HepG2 (cell line): Measurements from ENCODE around the gene PPME1. TPM values are rescaled to one million over a fixed set of nuclear protein-coding genes. Genes with fewer than 3 reads are reported as not detected.

Source experiments
- ATAC-seq: fragments of 200-7000 bp; cut with Tn5 transposase; 3 replicates; pipeline ENCODE4 v1.9.1; 2020; ENCODE audit warnings: mild to moderate bottlenecking, moderate library complexity
- BruUV-seq: library from RNA; stranded (reverse); fragments of 400-500 nt; replicated peaks from 2 replicates; lab custom pipeline; 2021; lab: Mats Ljungman, UMichigan
- CTCF ChIA-PET: fragments of 300-600 bp; formaldehyde crosslinking; extraction: SDS; loops from one replicate; lab custom pipeline; 2021; ENCODE audit warnings: low total read pairs, inconsistent platforms, low intra/inter-chr PET ratio; lab: Yijun Ruan, JAX
- POLR2A ChIA-PET: fragments of 350-600 bp; sonication (Branson Sonifier 250); formaldehyde crosslinking; loops from one replicate; lab custom pipeline; 2020; ENCODE audit warnings: antibody characterized with exemption, inconsistent platforms; lab: Yijun Ruan, JAX
- DNase-seq: peaks from one replicate; pipeline ENCODE4 v3.0.0-alpha.2; 2015; ENCODE audit warnings: low spot score
- FAIRE-seq: peaks from 3 replicates; lab custom pipeline; 2011; peaks lifted over from hg19 to GRCh38; lab: Jason Lieb, UNC
- H2AFZ ChIP-seq: one replicate; pipeline ENCODE4 v1.6.1; 2011; ENCODE audit warnings: low read length, inconsistent platforms
- H3K27ac ChIP-seq: fragments of 300-600 bp; 3 replicates; pipeline ENCODE4 v1.8.0; 2011; ENCODE audit warnings: mixed run types, mild to moderate bottlenecking, mixed read lengths, low read length, inconsistent platforms; ENCODE audit not compliant: insufficient read depth; ENCODE audit errors: extremely low read length
- H3K27me3 ChIP-seq, 2 experiments: fragments of 200-600 bp in 1 of 2; 2 replicates in 1 of 2; 3 replicates in 1 of 2; pipeline versions ENCODE4 v1.6.0 to v1.8.0; 2011; ENCODE audit warnings: low read length in 2 of 2, mild to moderate bottlenecking in 2 of 2, moderate library complexity in 2 of 2, inconsistent platforms in 1 of 2; ENCODE audit not compliant: insufficient read depth in 2 of 2, control insufficient read depth in 1 of 2
- H3K36me3 ChIP-seq, 2 experiments: fragments of 200-600 bp in 1 of 2; replicated peaks in 1 of 2; 2 replicates in 1 of 2; 3 replicates in 1 of 2; pipeline versions ENCODE4 v1.5.1 to v1.8.0; 2011; ENCODE audit warnings: low read length in 2 of 2, inconsistent platforms in 1 of 2; ENCODE audit not compliant: insufficient read depth in 2 of 2, control insufficient read depth in 1 of 2
- H3K4me1 ChIP-seq: 2 replicates; pipeline ENCODE4 v1.5.1; 2012; ENCODE audit warnings: low read length, inconsistent platforms; ENCODE audit not compliant: insufficient read depth
- H3K4me2 ChIP-seq: 2 replicates; pipeline ENCODE4 v1.6.0; 2011; ENCODE audit warnings: low read depth, low read length, inconsistent platforms
- H3K4me3 ChIP-seq, 3 experiments: fragments of 200-600 bp in 1 of 3; sonication (generic), shearing (Covaris generic) in 1 of 3; replicated peaks in 1 of 3; 2 replicates each; pipeline ENCODE4 v1.5.1; 2011 to 2016; ENCODE audit warnings: low read length in 3 of 3, inconsistent platforms in 2 of 3, low read depth in 2 of 3, mild to moderate bottlenecking in 2 of 3, control low read depth in 1 of 3, mixed read lengths in 1 of 3; ENCODE audit not compliant: insufficient read depth in 1 of 3
- H3K79me2 ChIP-seq: one replicate; pipeline ENCODE4 v1.6.1; 2011; ENCODE audit warnings: low read length, inconsistent platforms; ENCODE audit not compliant: insufficient read depth
- H3K9ac ChIP-seq: 2 replicates; pipeline ENCODE4 v1.6.0; 2011; ENCODE audit warnings: mild to moderate bottlenecking, low read depth, low read length, inconsistent platforms; ENCODE audit not compliant: insufficient read depth
- H3K9me3 ChIP-seq: 2 replicates; pipeline ENCODE4 v1.5.1; 2012; ENCODE audit warnings: mild to moderate bottlenecking, low read length
- H4K20me1 ChIP-seq: 2 replicates; pipeline ENCODE4 v1.6.0; 2011; ENCODE audit warnings: inconsistent platforms, mild to moderate bottlenecking, low read length, moderate library complexity; ENCODE audit not compliant: insufficient read depth
- GMEB1 ChIP-seq: sonication (generic); formaldehyde crosslinking; IDR thresholded peaks from 2 replicates; pipeline ENCODE4 v1.5.1; 2020; ENCODE audit warnings: missing genetic modification reagents, mild to moderate bottlenecking, borderline replicate concordance
- GZF1 ChIP-seq: sonication (generic); formaldehyde crosslinking; IDR thresholded peaks from 2 replicates; pipeline ENCODE4 v1.5.1; 2020; ENCODE audit warnings: mild to moderate bottlenecking, missing genetic modification reagents
- HOXD1 ChIP-seq: sonication (generic); formaldehyde crosslinking; IDR thresholded peaks from 2 replicates; pipeline ENCODE4 v1.5.0; 2020; ENCODE audit warnings: missing genetic modification reagents
- MTERF4 ChIP-seq: sonication (generic); formaldehyde crosslinking; IDR thresholded peaks from 2 replicates; pipeline ENCODE4 v1.8.0; 2023; ENCODE audit warnings: mild to moderate bottlenecking, missing genetic modification reagents
- NFYB ChIP-seq: sonication (generic); formaldehyde crosslinking; IDR thresholded peaks from 2 replicates; pipeline ENCODE4 v1.4.0; 2020; ENCODE audit warnings: missing genetic modification reagents
- NR2F2 ChIP-seq: IDR thresholded peaks from 2 replicates; pipeline ENCODE4 v1.6.1; 2012; ENCODE audit warnings: low read depth, inconsistent platforms, borderline replicate concordance
- PBX3 ChIP-seq: sonication (generic); formaldehyde crosslinking; IDR thresholded peaks from 2 replicates; pipeline ENCODE4 v1.8.1; 2023; ENCODE audit warnings: missing genetic modification reagents, inconsistent platforms, borderline replicate concordance
- TCF7 ChIP-seq: sonication (generic); IDR thresholded peaks from 2 replicates; pipeline ENCODE4 v1.6.1; 2016; ENCODE audit warnings: antibody characterized with exemption, low read depth
- TEAD3 ChIP-seq: optimal IDR thresholded peaks from 2 replicates; pipeline ENCODE3; 2016; ENCODE audit warnings: borderline replicate concordance
- ZNF224 ChIP-seq: sonication (generic); formaldehyde crosslinking; IDR thresholded peaks from 2 replicates; pipeline ENCODE4 v1.5.0; 2020; ENCODE audit warnings: mild to moderate bottlenecking, missing genetic modification reagents
- ZNF274 ChIP-seq: sonication (generic); formaldehyde crosslinking; IDR thresholded peaks from 2 replicates; pipeline ENCODE4 v1.5.1; 2020; ENCODE audit warnings: mild to moderate bottlenecking, missing genetic modification reagents
- ZNF451 ChIP-seq: sonication (generic); formaldehyde crosslinking; IDR thresholded peaks from 2 replicates; pipeline ENCODE4 v1.5.0; 2020; ENCODE audit warnings: mild to moderate bottlenecking, missing genetic modification reagents
- ZNF563 ChIP-seq: sonication (generic); formaldehyde crosslinking; IDR thresholded peaks from 2 replicates; pipeline ENCODE4 v1.8.0; 2022; ENCODE audit warnings: mild to moderate bottlenecking, moderate library complexity, missing genetic modification reagents
- ZNF761 ChIP-seq: sonication (generic); formaldehyde crosslinking; conservative IDR thresholded peaks from 2 replicates; pipeline ENCODE4 v1.4.0; 2020; ENCODE audit warnings: mild to moderate bottlenecking, missing genetic modification reagents
- ZNF773 ChIP-seq: sonication (generic); formaldehyde crosslinking; IDR thresholded peaks from 2 replicates; pipeline ENCODE4 v1.4.0; 2020; ENCODE audit warnings: missing genetic modification reagents, borderline replicate concordance
- WGBS: methylation state at CpG from one replicate; pipeline ENCODE4 v1.1.6; 2017; ENCODE audit warnings: low lambda C conversion rate; 5-methylcytosine and 5-hydroxymethylcytosine counted together
- in situ Hi-C: cut with HindIII; loops from 2 replicates; pipeline ENCODE4 v1.10.0; 2017; ENCODE audit warnings: low pct_unique_long_range_greater_than_20kb; ENCODE audit not compliant: extremely low pct_ligation_motif_present
- intact Hi-C: fragments of 100-400 bp; cut with micrococcal nuclease; formaldehyde crosslinking; loops from one replicate; pipeline ENCODE4 v1.10.0; 2022; ENCODE audit not compliant: unreplicated experiment
- polyA plus RNA-seq, 8 experiments: library from polyadenylated mRNA; depleted of rRNA in 3 of 8; stranded (reverse) in 7 of 8; unstranded in 1 of 8; fragments of >200 nt; fragmentation: Illumina TruSeq in 4 of 8; extraction: Trizol in 4 of 8; gene quantifications; 2 replicates each; pipeline versions ENCODE4 v1.2.1 to v1.2.3, GENCODE V29; 2011 to 2016; ENCODE audit warnings: low read depth in 4 of 8, missing spikeins in 1 of 8, mixed read lengths in 1 of 8; ENCODE audit not compliant: insufficient read depth in 1 of 8
- total RNA-seq, 5 experiments: library from RNA; depleted of rRNA; stranded (reverse); fragments of >200 nt; fragmentation: Illumina TruSeq; extraction: Trizol; gene quantifications; 2 replicates each; pipeline ENCODE4 v1.2.3, GENCODE V29; 2016; ENCODE audit warnings: low read depth in 1 of 5

The PPME1 gene
- total and polyA plus RNA-seq, 2 of the 13 experiments (the other 11 are each of a cell fraction or from before 2014, with no cell fraction given), result 31.3 to 56.0 TPM

- no peak for TF ChIP-seq TEAD3 (CRISPR knock-in tag)
- no peak for TF ChIP-seq ZNF563 (CRISPR knock-in tag)
- TF ChIP-seq HOXD1, result no peak
- no peak for TF ChIP-seq ZNF451 (CRISPR knock-in tag)
- no peak for TF ChIP-seq ZNF773 (CRISPR knock-in tag)
- no peak for TF ChIP-seq MTERF4 (CRISPR knock-in tag)
These were observed 94.2 kb downstream of the PPME1 start (continued) for GRCh38 chr11:74265256-74265655.

GRCh38 chr11:74267014-74267413 is 95.9 kb downstream of the PPME1 start:
- Histone ChIP-seq H3K79me2 (no peaks in the 10 kb centered on the region), H3K9me3 (no peaks in the 10 kb centered on the region), H3K27ac (no peak overlapping the region), H3K9ac (no peak overlapping the region), H3K36me3 (no peaks in the 10 kb centered on the region), H4K20me1 (no peaks in the 10 kb centered on the region), H3K4me1 (peaks cover 11% of the 10 kb centered on the region; the same call in 1 of the 2 replicates), H2AFZ (no peak overlapping the region), H3K4me3 (no peak overlapping the region), H3K4me2 (no peak overlapping the region), H3K27me3 (peaks cover 0 to 14% of the 10 kb centered on the region in 2 experiments; a peak in 2 of 5 replicates)
- FAIRE-seq (no peak), DNase-seq (no peak), ATAC-seq (no peak)
- TF ChIP-seq ZNF274 (CRISPR knock-in tag), result no peak
- no peak for TF ChIP-seq GMEB1 (CRISPR knock-in tag)
- TF ChIP-seq ZNF224 (CRISPR knock-in tag), result no peak
- no peak for TF ChIP-seq GZF1 (CRISPR knock-in tag)
- TF ChIP-seq TCF7, result no peak
- no peak for TF ChIP-seq PBX3 (CRISPR knock-in tag)
- no peak for TF ChIP-seq NFYB (CRISPR knock-in tag)
- TF ChIP-seq NR2F2, result no peak
- TF ChIP-seq ZNF761 (CRISPR knock-in tag), result no peak
- no TSS peak for BruUV-seq
- POLR2A ChIA-PET, result no interaction called here
- in situ Hi-C loops, result loop anchor here (10.0 kb wide), 1 partner anchor 58 kb away; no protein-coding TSS in a partner anchor
- intact Hi-C loops, result no loop called here
- CTCF ChIA-PET, result no interaction called here
- 72% methylated on average over 6 of the region's 6 CpGs for WGBS
